ENCODE measurements around the gene HMOX2. TPM values are rescaled to one million over a fixed set of nuclear protein-coding genes. Genes with fewer than 3 reads are reported as not detected.

Gene HMOX2
- total RNA-seq, 1 donor, result 57.9 TPM

- DNase-seq (ENCODE audit: low read depth), result no peak
- no peak for TF ChIP-seq CTCF (IDR thresholded peaks at IDR 0.05; ENCODE audit: insufficient read depth, low read depth, low read length)
These were observed 81.8 kb downstream of the HMOX2 start for GRCh38 chr16:4557973-4558372.

More at GRCh38 chr16:4557973-4558372, 81.8 kb downstream of the HMOX2 start:
- H3K4me3 ChIP-seq (ENCODE audit: low read depth, low read length), result no peak overlapping the region

Small RNA genes lying within 50 kb of the gene (small RNA-seq; reads per million reads assigned to genes)
- not detected for gene AC012676.2

Other genes starting within 250 kb of the HMOX2 start
- under 0.01 and 0.43 TPM in 2 replicates for gene SRL, start 234.3 kb upstream of the HMOX2 start, total RNA-seq
- gene TFAP4, start 203.4 kb upstream of the HMOX2 start, total RNA-seq, result 4.7 and 7.7 TPM in 2 replicates
- gene GLIS2, start 160.3 kb upstream of the HMOX2 start, total RNA-seq, result 4.3 and 4.8 TPM in 2 replicates
- gene PAM16, start 125.1 kb upstream of the HMOX2 start, total RNA-seq, result 19.9 and 23.5 TPM in 2 replicates
- 133 and 180 TPM in 2 replicates for gene VASN, start 104.5 kb upstream of the HMOX2 start, total RNA-seq
- 9.9 and 18.0 TPM in 2 replicates for gene CORO7, start 59.8 kb upstream of the HMOX2 start, total RNA-seq
- 36.4 and 50.1 TPM in 2 replicates for gene DNAJA3, start 50.5 kb upstream of the HMOX2 start, total RNA-seq
- gene NMRAL1, start 1.8 kb upstream of the HMOX2 start, total RNA-seq, result 54.4 and 99.5 TPM in 2 replicates
- 10.6 and 16.8 TPM in 2 replicates for gene CDIP1, start 62.4 kb downstream of the HMOX2 start, total RNA-seq
- gene C16orf96, start 79.9 kb downstream of the HMOX2 start, total RNA-seq, result not detected in 2 replicates
- 6.9 and 10.3 TPM in 2 replicates for gene UBALD1, start 138.5 kb downstream of the HMOX2 start, total RNA-seq
- gene MGRN1, start 148.4 kb downstream of the HMOX2 start, total RNA-seq, result 43.2 and 44.5 TPM in 2 replicates
- gene NUDT16L1, start 217.2 kb downstream of the HMOX2 start, total RNA-seq, result 28.5 and 31.2 TPM in 2 replicates